Activated T-helper 2 cell treated with anti-CD3 and anti-CD28 coated beads, Interferon-gamma antibody, Interleukin-2, Interleukin-4, amounts not matched to agents 10 μg/mL and 5 μg/mL and 100 μg/mL, durations not matched to agents 14 hours and 24 hours and 36 hours (primary cell): ENCODE measurements around the gene XDH. TPM values are rescaled to one million over a fixed set of nuclear protein-coding genes. Genes with fewer than 3 reads are reported as not detected.

Experiments
- DNase-seq: peaks from one replicate; pipeline ENCODE4 v3.0.0; 2021; ENCODE audit warnings: low spot score
- H3K27ac Mint-ChIP-seq: one replicate; pipeline ENCODE4 v1.8.0; 2021; ENCODE audit warnings: mixed read lengths
- H3K27me3 Mint-ChIP-seq: one replicate; pipeline ENCODE4 v1.8.0; 2021; ENCODE audit warnings: low read depth, mixed read lengths
- H3K36me3 Mint-ChIP-seq: one replicate; pipeline ENCODE4 v1.8.0; 2021; ENCODE audit warnings: low read depth, mixed read lengths
- H3K4me1 Mint-ChIP-seq: one replicate; pipeline ENCODE4 v1.8.0; 2021; ENCODE audit warnings: low read depth, mixed read lengths
- H3K4me3 Mint-ChIP-seq: one replicate; pipeline ENCODE4 v1.8.0; 2021; ENCODE audit warnings: low read depth, mild to moderate bottlenecking, moderate library complexity, mixed read lengths
- H3K9me3 Mint-ChIP-seq: one replicate; pipeline ENCODE4 v1.8.0; 2021; ENCODE audit warnings: mixed read lengths
- intact Hi-C: fragments of 100-400 bp; cut with micrococcal nuclease; formaldehyde crosslinking; loops from one replicate; pipeline ENCODE4 v1.15.1; 2023
- total RNA-seq: library from RNA; stranded (reverse); gene quantifications from 2 replicates; pipeline ENCODE4 v1.2.3, GENCODE V29; 2022

Gene XDH
- total RNA-seq, 1 donor from 2014 or later = not detected

DNA sequence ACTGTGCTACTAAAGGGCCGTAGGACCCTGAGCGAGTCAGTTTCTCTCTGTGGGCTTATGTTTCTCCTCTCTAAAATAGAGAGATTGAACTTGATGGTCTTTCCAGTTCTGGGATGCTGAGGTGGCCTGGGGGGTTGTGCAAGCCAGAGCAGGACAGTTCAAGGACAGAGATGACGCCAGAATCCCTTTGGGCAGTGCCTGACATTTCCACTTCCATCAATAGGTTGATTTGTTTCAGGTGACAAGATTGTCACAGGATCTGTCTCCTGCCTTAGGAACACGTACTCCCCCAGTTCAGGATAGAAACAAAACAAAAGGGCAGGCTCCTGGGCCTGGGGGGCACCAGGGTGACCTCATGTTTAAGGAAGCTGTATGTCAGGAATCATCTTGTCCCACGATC lies 82.0 kb downstream of the XDH start:
- DNase-seq = no peak
- intact Hi-C loops = loop anchor here (5.0 kb wide), 3 partner anchors 35 to 605 kb away; no protein-coding TSS in a partner anchor
- peaks cover 2% of the 10 kb centered on the region for H3K4me1 Mint-ChIP-seq
- H3K9me3 Mint-ChIP-seq = no peaks in the 10 kb centered on the region
- H3K27me3 Mint-ChIP-seq = peaks cover 23% of the 10 kb centered on the region
- no peak overlapping the region for H3K27ac Mint-ChIP-seq
- H3K36me3 Mint-ChIP-seq = no peaks in the 10 kb centered on the region
- H3K4me3 Mint-ChIP-seq = no peak overlapping the region

DNA sequence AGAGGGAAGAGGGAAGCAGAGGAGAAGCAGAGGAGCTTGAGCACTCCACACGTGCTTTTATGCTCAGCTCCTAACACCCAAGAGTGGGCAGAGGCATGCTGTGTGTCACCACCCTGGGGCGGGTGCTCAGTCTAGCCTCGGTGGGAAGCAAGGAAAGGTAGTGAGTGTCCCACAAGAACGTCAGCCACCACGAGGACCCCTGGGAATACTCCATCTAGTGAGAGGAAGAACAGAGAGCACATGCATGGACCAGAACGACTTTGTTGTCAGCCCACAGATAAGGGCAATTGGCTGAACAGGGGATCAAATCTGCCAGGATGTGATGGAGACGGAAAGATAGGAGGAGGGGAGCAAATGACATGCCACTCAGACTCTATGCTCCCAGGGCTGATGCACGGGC lies 83.4 kb downstream of the XDH start:
- intact Hi-C loops = loop anchor here (5.0 kb wide), 3 partner anchors 34 to 604 kb away; no protein-coding TSS in a partner anchor
- no peaks in the 10 kb centered on the region for H3K9me3 Mint-ChIP-seq
- H3K36me3 Mint-ChIP-seq = no peaks in the 10 kb centered on the region
- no peak overlapping the region for H3K4me3 Mint-ChIP-seq
- H3K27me3 Mint-ChIP-seq = peaks cover 30% of the 10 kb centered on the region
- DNase-seq = no peak
- no peak overlapping the region for H3K27ac Mint-ChIP-seq
- peaks cover 2% of the 10 kb centered on the region for H3K4me1 Mint-ChIP-seq

DNA sequence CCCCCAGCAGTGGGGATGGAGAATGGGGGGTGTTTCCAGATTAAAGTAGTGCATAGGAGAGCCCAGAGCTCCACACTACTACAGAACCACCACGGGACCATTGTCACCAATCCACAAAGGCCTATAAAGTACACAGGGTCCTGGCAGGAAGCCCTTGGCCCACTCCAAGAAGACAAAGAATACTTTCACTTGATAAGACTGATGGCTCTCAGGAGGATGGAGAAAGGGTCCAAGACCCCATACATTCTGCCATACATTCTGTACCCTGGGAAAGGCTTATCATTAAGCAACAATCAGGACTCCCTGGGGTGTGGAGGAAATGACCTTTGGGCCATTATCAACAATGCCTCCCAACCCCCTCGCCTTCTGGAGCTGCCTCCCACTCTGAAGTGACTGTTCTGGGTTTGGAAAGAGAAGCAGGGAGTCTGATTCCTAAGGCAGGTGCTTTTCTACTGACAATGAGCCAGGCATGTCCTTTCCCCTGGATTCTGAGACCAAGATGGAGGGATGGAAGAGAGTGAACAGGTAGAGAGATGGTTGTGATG lies 85.4 kb downstream of the XDH start:
- intact Hi-C loops = no loop called here
- H3K36me3 Mint-ChIP-seq = no peaks in the 10 kb centered on the region
- no peak overlapping the region for H3K27ac Mint-ChIP-seq

DNA sequence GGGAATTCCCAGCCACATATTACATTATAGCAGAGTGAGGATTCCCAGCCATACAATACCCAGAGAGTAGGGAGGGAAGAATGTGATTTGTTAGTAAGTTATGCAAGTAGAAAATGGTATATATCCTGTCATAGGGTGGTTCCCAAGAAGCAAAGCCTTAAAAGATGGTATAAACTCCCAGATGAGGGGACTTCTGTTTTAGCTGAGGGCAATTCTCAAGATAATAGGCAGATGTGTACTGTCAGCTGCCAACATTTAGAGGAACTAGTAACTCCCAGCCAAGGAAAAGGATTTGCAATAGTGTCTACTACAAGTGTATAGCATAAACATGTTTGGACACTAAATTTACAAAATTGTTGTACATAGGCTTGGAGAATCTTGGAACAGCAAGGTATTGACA lies 86.5 kb downstream of the XDH start:
- no peak for DNase-seq
- Mint-ChIP-seq H3K4me1 (peaks cover 24% of the 10 kb centered on the region), H3K9me3 (no peaks in the 10 kb centered on the region), H3K27ac (no peak overlapping the region), H3K27me3 (peaks cover 21% of the 10 kb centered on the region), H3K36me3 (no peaks in the 10 kb centered on the region), H3K4me3 (no peak overlapping the region)
- intact Hi-C loops = no loop called here

More for the DNA sequence above, 85.4 kb downstream of the XDH start:
- Mint-ChIP-seq H3K27me3 (peaks cover 24% of the 10 kb centered on the region), H3K4me3 (no peak overlapping the region), H3K9me3 (no peaks in the 10 kb centered on the region), H3K4me1 (peaks cover 15% of the 10 kb centered on the region)
- DNase-seq = no peak

DNA sequence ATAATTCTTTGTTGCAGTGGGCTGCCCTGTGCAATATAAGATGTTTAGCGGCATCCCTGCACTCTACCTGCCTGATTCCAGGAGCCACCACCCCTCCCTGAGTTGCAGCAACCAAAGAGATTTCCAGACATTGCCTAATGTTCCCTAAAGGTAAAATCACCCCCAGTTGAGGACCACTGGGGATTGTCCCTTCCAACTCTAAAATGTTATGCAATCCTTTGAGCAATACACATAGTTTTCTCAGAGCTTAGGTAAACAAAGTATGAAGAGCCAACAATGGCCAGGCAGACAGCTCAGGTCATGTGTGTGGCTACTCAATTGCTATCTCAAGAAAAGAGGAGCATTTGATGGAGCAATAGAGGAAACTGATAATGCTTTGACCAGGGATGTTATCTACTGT lies 87.0 kb downstream of the XDH start:
- Mint-ChIP-seq H3K4me1 (peaks cover 29% of the 10 kb centered on the region), H3K4me3 (no peak overlapping the region), H3K27ac (no peak overlapping the region), H3K36me3 (no peaks in the 10 kb centered on the region), H3K27me3 (peaks cover 21% of the 10 kb centered on the region), H3K9me3 (no peaks in the 10 kb centered on the region)
- DNase-seq = no peak
- intact Hi-C loops = no loop called here

DNA sequence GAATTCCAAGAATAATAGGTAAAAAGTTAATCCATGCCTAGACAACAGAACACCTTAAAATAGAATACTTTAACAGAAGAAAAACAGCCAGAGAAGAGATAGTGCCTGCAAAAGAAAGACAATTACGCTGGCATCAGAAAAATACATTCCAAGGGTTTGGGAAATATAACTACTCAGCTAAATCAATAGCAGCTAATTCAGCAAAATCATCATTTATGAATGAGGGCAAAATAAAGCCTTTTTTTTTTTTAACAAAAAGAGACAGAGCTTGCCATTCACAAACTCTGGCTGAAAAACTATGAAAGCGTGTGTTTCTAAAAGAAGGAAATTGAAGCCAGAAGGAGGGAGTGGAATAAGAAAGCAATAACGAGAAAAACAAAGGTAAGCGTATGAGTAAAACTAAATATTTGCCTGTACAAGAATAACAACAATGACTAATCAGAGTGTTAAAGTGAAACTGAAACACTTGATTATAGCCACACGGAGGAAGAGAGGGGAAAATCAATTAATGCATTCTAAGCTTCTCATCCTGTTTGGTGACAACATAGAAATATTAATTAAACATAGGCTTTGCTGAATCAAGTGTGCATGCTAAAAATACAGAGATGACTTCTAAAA lies 90.4 kb downstream of the XDH start:
- H3K27ac Mint-ChIP-seq = peak overlapping the region; percentile 7
- no peaks in the 10 kb centered on the region for H3K36me3 Mint-ChIP-seq
- no peak for DNase-seq
- H3K9me3 Mint-ChIP-seq = no peaks in the 10 kb centered on the region
- intact Hi-C loops = loop anchor here (5.0 kb wide), 3 partner anchors 92 to 1177 kb away; partner anchors contain the start of genes EHD3, LCLAT1 and YPEL5
- H3K4me1 Mint-ChIP-seq = peaks cover 46% of the 10 kb centered on the region
- peak overlapping the region; percentile 19 for H3K4me3 Mint-ChIP-seq
- peaks cover 8% of the 10 kb centered on the region for H3K27me3 Mint-ChIP-seq

DNA sequence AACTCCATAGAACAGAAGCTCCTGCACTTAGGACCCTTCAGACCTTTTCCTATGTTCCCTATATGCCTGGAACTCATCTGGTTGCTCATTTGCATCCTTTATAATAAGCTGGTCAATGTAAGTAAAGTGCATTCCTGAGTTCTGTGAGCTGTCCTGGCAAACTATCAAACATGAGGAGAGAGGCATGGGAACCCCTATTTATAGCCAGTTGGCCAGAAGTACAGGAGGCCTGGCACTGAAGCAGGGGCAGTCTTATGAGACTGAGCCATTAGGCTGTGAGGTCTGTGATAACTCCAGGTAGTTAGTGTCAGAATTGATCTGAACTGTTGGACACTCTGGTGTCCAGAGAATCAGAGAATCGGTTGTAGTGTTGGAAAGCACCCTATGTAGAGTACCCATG lies 92.2 kb downstream of the XDH start:
- intact Hi-C loops = loop anchor here (5.0 kb wide), 3 partner anchors 90 to 1175 kb away; partner anchors contain the start of genes EHD3, LCLAT1 and YPEL5
- Mint-ChIP-seq H3K36me3 (no peaks in the 10 kb centered on the region), H3K4me3 (no peak overlapping the region), H3K9me3 (no peaks in the 10 kb centered on the region), H3K27me3 (peaks cover 8% of the 10 kb centered on the region), H3K27ac (no peak overlapping the region), H3K4me1 (peaks cover 61% of the 10 kb centered on the region)
- no peak for DNase-seq

DNA sequence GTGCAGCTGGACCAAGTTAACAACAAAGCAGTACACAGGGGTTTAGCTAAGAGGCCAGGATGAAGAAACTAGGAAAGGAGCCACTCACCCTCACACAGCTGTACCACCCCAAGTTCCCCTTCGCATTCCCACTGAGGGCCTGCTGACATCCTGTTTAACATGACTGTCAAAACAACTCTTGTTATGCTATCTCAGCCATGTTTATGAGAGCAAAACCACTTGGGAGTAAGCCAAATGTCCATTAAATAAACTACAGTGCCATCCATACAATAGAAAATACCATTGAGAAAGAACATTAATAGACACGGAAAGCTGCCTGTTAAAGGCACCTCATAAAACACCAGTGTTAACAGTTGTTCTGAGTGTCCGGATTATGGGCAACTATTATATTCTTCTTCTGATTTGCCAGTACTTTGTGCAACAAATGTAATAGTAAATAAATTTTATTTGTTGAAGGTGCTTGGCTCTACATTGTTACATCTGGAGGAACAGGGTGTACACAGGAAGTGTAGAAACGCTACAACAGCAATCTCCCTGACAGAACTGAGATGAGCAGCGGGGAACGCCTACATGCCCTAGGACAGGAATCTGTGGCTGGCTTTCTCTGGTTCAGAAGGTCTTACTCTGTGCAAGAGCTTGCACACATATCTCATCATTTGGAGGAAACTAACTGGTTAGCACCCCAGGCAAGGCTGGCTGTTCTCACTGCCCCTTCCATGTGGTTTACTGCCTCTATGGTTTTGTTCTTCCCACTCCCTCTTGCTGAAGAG lies 95.0 kb downstream of the XDH start:
- H3K9me3 Mint-ChIP-seq = no peaks in the 10 kb centered on the region
- intact Hi-C loops = loop anchor here (5.0 kb wide), 3 partner anchors 87 to 1172 kb away; partner anchors contain the start of genes EHD3, LCLAT1 and YPEL5
- peaks cover 1% of the 10 kb centered on the region for H3K27me3 Mint-ChIP-seq
- H3K4me3 Mint-ChIP-seq = no peak overlapping the region
- DNase-seq = peak; percentile 15
- peaks cover 57% of the 10 kb centered on the region for H3K4me1 Mint-ChIP-seq
- H3K27ac Mint-ChIP-seq = peak overlapping the region; percentile 62
- no peaks in the 10 kb centered on the region for H3K36me3 Mint-ChIP-seq

DNA sequence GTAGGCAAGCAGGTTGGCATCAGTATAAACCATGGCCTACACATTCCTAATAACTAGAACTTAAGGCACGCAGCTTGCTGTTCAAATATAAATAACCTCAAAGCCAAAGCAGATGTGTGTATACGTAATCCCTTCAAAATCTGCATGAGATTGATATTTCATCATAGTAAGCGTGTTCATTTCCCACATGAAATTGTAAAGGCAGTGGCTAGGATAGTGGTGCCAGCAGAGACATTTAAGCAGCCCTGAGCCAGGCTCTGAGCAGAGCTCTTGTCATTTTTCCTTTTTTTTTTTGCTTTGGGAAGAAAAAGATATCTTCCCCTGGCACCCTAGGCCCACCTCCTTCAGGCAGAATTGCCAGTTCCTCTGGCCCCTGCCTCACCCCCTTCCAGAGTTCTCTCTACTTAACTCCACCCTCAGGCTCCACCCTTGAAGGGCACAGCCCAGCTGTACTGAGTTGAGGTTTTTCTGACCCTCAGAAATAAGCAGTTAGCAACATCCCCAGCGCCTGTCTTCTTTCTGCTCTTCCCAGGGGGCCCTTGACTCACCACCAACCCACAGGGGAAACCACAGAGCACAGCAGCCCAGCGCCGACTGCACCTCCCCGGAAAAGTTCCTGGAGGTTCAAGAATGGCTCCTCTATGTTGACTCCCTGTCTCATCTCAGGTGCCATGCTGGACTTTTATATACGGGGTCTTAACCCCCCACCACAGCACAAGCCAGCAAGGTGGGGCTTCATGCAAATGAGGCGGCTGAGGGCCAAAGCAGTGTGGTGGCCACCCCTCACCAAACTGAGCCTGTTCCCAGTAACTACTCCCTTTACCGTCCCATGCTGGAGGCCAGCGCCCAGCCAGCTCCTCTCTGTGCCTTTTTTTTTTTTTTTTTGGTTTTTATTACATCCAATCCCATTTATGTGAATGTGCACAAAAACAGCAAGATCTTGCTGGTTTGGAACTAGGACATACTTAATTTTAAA lies 95.9 kb downstream of the XDH start:
- Mint-ChIP-seq H3K9me3 (no peaks in the 10 kb centered on the region), H3K27me3 (peaks cover 3% of the 10 kb centered on the region), H3K27ac (peak overlapping the region; percentile 62), H3K4me3 (peak overlapping the region; percentile 38), H3K4me1 (peaks cover 47% of the 10 kb centered on the region), H3K36me3 (no peaks in the 10 kb centered on the region)
- intact Hi-C loops = no loop called here
- DNase-seq = peak; percentile 31

DNA sequence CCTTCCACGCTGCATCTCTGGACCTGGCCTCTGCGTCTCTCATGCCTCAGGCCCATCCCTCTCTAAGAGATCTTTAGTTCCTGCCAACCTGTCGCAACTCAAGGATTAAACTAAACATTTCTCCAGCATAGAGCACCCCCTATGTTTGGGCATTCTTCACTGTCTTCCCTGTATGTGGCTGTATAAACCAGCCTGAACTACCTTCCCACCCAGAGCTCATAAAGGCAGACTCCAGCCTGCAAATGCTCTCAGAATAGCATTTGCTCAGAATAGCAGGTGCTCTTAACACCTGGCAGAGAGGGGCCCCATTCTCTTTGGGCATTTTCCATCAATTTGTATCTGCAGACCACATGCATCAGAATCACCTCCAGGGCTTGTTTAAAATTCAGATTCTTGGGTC lies 97.1 kb downstream of the XDH start:
- H3K4me1 Mint-ChIP-seq = peaks cover 35% of the 10 kb centered on the region
- no peak overlapping the region for H3K4me3 Mint-ChIP-seq
- no peaks in the 10 kb centered on the region for H3K36me3 Mint-ChIP-seq
- no peak for DNase-seq
- intact Hi-C loops = no loop called here
- no peaks in the 10 kb centered on the region for H3K9me3 Mint-ChIP-seq
- H3K27me3 Mint-ChIP-seq = peaks cover 5% of the 10 kb centered on the region
- no peak overlapping the region for H3K27ac Mint-ChIP-seq

DNA sequence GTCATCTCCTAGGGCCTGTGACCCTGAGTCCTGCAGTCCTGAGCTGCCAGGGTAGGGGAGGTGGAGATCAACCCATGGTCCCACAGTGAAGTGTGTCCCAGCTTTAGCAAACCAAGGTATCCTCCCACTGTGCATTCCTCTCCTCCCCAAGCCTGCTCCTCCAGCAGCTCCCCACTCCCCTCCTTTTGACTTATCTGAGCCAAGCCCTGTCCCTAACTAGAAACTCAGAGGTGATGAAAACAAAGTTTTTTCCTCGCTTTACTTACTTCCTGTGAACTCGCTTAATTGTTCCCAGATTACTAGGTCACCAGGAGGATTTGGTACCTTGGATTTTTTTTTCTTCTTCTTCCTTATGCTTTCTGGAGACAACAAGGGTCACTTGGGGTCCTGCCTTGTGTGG lies 99.8 kb downstream of the XDH start:
- H3K27ac Mint-ChIP-seq = no peak overlapping the region
- no peaks in the 10 kb centered on the region for H3K36me3 Mint-ChIP-seq
- intact Hi-C loops = no loop called here
- peaks cover 22% of the 10 kb centered on the region for H3K27me3 Mint-ChIP-seq
- no peak for DNase-seq
- peaks cover 25% of the 10 kb centered on the region for H3K4me1 Mint-ChIP-seq
- no peak overlapping the region for H3K4me3 Mint-ChIP-seq
- H3K9me3 Mint-ChIP-seq = peaks cover 4% of the 10 kb centered on the region

DNA sequence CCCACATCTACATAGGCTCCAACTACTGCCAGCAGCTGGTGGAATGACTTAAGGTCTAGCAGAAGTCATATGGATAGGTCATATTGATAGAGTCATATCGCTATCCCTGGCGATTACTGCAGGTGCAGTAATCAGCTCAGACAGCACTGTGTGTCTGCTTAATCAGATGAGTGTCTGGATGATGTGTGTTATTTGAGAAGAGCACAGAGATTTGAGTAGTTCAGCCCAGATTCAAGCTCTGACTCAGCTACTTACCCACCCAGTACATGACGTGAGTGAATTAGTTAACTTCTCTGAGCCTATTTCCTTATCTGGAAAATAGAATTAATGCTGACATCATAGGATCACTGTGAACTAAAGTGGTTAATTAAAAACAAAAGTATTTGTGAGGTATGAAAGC lies 101.6 kb downstream of the XDH start:
- H3K4me1 Mint-ChIP-seq = peaks cover 8% of the 10 kb centered on the region
- intact Hi-C loops = no loop called here
- no peaks in the 10 kb centered on the region for H3K36me3 Mint-ChIP-seq

More for the DNA sequence above, 101.6 kb downstream of the XDH start:
- Mint-ChIP-seq H3K4me3 (no peak overlapping the region), H3K27ac (no peak overlapping the region), H3K27me3 (peaks cover 37% of the 10 kb centered on the region), H3K9me3 (peaks cover 9% of the 10 kb centered on the region)
- no peak for DNase-seq
